Measurements from ENCODE around the gene STIM1.

DNA sequence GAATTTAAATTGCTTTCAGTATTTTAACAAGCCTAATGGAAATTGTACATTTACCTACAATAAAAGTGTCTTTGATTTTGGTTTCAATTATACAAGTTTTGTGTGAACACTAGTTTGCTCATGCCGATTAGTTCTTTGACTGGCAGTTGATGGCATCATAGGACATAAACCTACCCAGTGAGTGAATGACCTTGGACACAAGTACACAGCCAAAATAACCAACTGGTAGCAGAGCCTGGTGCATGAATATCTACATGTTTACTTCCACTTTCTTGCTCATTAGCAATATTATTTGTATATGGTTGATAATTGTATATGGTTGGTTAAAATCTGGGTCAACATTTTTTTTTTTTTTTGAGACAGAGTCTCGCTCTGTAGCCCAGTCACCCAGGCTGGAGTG is 37.8 kb downstream of the STIM1 start:
- TF ChIP-seq, protein P1, sequence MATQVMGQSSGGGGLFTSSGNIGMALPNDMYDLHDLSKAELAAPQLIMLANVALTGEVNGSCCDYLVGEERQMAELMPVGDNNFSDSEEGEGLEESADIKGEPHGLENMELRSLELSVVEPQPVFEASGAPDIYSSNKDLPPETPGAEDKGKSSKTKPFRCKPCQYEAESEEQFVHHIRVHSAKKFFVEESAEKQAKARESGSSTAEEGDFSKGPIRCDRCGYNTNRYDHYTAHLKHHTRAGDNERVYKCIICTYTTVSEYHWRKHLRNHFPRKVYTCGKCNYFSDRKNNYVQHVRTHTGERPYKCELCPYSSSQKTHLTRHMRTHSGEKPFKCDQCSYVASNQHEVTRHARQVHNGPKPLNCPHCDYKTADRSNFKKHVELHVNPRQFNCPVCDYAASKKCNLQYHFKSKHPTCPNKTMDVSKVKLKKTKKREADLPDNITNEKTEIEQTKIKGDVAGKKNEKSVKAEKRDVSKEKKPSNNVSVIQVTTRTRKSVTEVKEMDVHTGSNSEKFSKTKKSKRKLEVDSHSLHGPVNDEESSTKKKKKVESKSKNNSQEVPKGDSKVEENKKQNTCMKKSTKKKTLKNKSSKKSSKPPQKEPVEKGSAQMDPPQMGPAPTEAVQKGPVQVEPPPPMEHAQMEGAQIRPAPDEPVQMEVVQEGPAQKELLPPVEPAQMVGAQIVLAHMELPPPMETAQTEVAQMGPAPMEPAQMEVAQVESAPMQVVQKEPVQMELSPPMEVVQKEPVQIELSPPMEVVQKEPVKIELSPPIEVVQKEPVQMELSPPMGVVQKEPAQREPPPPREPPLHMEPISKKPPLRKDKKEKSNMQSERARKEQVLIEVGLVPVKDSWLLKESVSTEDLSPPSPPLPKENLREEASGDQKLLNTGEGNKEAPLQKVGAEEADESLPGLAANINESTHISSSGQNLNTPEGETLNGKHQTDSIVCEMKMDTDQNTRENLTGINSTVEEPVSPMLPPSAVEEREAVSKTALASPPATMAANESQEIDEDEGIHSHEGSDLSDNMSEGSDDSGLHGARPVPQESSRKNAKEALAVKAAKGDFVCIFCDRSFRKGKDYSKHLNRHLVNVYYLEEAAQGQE (IDR thresholded peaks at IDR 0.05; ENCODE audit: low read depth, low read length), result no peak
- TF ChIP-seq EP300 (IDR thresholded peaks at IDR 0.05; ENCODE audit: borderline replicate concordance in 1 of 2, control insufficient read depth in 1 of 2, low read depth in 2 of 2, low read length in 2 of 2) (no peak), RAD21 (IDR thresholded peaks at IDR 0.05; ENCODE audit: insufficient read depth, low read depth, low read length) (no peak), ESRRA (IDR thresholded peaks at IDR 0.05; ENCODE audit: low read length) (peak; percentile 86; the same call in 1 of the 2 replicates), TAF1 (IDR thresholded peaks at IDR 0.05; ENCODE audit: borderline replicate concordance, low read depth, low read length) (no peak)
- TF ChIP-seq, protein P2, sequence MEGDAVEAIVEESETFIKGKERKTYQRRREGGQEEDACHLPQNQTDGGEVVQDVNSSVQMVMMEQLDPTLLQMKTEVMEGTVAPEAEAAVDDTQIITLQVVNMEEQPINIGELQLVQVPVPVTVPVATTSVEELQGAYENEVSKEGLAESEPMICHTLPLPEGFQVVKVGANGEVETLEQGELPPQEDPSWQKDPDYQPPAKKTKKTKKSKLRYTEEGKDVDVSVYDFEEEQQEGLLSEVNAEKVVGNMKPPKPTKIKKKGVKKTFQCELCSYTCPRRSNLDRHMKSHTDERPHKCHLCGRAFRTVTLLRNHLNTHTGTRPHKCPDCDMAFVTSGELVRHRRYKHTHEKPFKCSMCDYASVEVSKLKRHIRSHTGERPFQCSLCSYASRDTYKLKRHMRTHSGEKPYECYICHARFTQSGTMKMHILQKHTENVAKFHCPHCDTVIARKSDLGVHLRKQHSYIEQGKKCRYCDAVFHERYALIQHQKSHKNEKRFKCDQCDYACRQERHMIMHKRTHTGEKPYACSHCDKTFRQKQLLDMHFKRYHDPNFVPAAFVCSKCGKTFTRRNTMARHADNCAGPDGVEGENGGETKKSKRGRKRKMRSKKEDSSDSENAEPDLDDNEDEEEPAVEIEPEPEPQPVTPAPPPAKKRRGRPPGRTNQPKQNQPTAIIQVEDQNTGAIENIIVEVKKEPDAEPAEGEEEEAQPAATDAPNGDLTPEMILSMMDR (IDR thresholded peaks at IDR 0.05 in 2 of 3, conservative IDR thresholded peaks at IDR 0.05 in 1 of 3; ENCODE audit: control insufficient read depth in 2 of 3, extremely low read depth in 1 of 3, insufficient read depth in 1 of 3, low read depth in 3 of 3, low read length in 3 of 3), result no peak

All from GM12878 (cell line).